ENCODE data around the gene COG3.

- TF ChIP-seq, protein P1, sequence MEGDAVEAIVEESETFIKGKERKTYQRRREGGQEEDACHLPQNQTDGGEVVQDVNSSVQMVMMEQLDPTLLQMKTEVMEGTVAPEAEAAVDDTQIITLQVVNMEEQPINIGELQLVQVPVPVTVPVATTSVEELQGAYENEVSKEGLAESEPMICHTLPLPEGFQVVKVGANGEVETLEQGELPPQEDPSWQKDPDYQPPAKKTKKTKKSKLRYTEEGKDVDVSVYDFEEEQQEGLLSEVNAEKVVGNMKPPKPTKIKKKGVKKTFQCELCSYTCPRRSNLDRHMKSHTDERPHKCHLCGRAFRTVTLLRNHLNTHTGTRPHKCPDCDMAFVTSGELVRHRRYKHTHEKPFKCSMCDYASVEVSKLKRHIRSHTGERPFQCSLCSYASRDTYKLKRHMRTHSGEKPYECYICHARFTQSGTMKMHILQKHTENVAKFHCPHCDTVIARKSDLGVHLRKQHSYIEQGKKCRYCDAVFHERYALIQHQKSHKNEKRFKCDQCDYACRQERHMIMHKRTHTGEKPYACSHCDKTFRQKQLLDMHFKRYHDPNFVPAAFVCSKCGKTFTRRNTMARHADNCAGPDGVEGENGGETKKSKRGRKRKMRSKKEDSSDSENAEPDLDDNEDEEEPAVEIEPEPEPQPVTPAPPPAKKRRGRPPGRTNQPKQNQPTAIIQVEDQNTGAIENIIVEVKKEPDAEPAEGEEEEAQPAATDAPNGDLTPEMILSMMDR (IDR thresholded peaks at IDR 0.05), result no peak
- no peak for TF ChIP-seq POLR2A (IDR thresholded peaks at IDR 0.05)
Measured at GRCh38 chr13:45454204-45454603, 10.5 kb upstream of the COG3 start.

Measured in heart left ventricle (tissue), 13 donors.